ENCODE data around the gene ABHD16B. TPM values are rescaled to one million over a fixed set of nuclear protein-coding genes. Genes with fewer than 3 reads are reported as not detected.
"Not testable (repeated sequence)": the region's sequence is repeated elsewhere in the genome, so short reads cannot be mapped to it uniquely, and the experiment has no call there.

ABHD16B gene
- total RNA-seq, 2 donors from 2014 or later = not detected

- TF ChIP-seq, protein P1, sequence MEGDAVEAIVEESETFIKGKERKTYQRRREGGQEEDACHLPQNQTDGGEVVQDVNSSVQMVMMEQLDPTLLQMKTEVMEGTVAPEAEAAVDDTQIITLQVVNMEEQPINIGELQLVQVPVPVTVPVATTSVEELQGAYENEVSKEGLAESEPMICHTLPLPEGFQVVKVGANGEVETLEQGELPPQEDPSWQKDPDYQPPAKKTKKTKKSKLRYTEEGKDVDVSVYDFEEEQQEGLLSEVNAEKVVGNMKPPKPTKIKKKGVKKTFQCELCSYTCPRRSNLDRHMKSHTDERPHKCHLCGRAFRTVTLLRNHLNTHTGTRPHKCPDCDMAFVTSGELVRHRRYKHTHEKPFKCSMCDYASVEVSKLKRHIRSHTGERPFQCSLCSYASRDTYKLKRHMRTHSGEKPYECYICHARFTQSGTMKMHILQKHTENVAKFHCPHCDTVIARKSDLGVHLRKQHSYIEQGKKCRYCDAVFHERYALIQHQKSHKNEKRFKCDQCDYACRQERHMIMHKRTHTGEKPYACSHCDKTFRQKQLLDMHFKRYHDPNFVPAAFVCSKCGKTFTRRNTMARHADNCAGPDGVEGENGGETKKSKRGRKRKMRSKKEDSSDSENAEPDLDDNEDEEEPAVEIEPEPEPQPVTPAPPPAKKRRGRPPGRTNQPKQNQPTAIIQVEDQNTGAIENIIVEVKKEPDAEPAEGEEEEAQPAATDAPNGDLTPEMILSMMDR (IDR thresholded peaks at IDR 0.05) = no peak
- Histone ChIP-seq H3K4me1 (peaks cover 0 to 6% of the 10 kb centered on the region in 2 donors), H3K9me3 (no peaks in the 10 kb centered on the region), H3K27ac (no peak overlapping the region), H3K36me3 (peaks cover 76% of the 10 kb centered on the region), H3K4me3 (no peak overlapping the region), H3K27me3 (no peaks in the 10 kb centered on the region)
- DNase-seq (ENCODE audit: low spot score) = no peak
These were observed 15.3 kb downstream of the ABHD16B start for GRCh38 chr20:63876489-63877036.

- Histone ChIP-seq H3K36me3 (peaks cover 71% of the 10 kb centered on the region), H3K4me3 (no peak overlapping the region)
- DNase-seq (ENCODE audit: low spot score) = no peak
These were observed 16.6 kb downstream of the ABHD16B start for GRCh38 chr20:63877755-63878470.

GRCh38 chr20:63878899-63879663, 17.8 kb downstream of the ABHD16B start:
- no peak for DNase-seq (ENCODE audit: low spot score)
- Histone ChIP-seq H3K9me3 (no peaks in the 10 kb centered on the region), H3K4me3 (no peak overlapping the region), H3K27ac (no peak overlapping the region), H3K36me3 (peaks cover 66% of the 10 kb centered on the region), H3K27me3 (no peaks in the 10 kb centered on the region), H3K4me1 (peaks cover 0 to under 1% of the 10 kb centered on the region in 2 donors)
- TF ChIP-seq, protein P1 (IDR thresholded peaks at IDR 0.05) = no peak

More at GRCh38 chr20:63877755-63878470, 16.6 kb downstream of the ABHD16B start:
- peaks cover 0 to 3% of the 10 kb centered on the region in 2 donors for H3K4me1 ChIP-seq
- H3K27me3 ChIP-seq = no peaks in the 10 kb centered on the region
- H3K27ac ChIP-seq = no peak overlapping the region
- TF ChIP-seq, protein P1 (IDR thresholded peaks at IDR 0.05) = no peak
- H3K9me3 ChIP-seq = no peaks in the 10 kb centered on the region

GRCh38 chr20:63880901-63881300, 19.6 kb downstream of the ABHD16B start:
- not testable (repeated sequence) for DNase-seq (ENCODE audit: low spot score); H3K4me3 ChIP-seq; H3K27ac ChIP-seq; H3K27me3 ChIP-seq; H3K4me1 ChIP-seq; H3K9me3 ChIP-seq
- peaks cover 58% of the 10 kb centered on the region for H3K36me3 ChIP-seq

GRCh38 chr20:63881451-63882226, 20.3 kb downstream of the ABHD16B start:
- no peak overlapping the region for H3K27ac ChIP-seq
- no peak overlapping the region for H3K4me3 ChIP-seq
- TF ChIP-seq, protein P1 (IDR thresholded peaks at IDR 0.05) = no peak
- peaks cover 50% of the 10 kb centered on the region for H3K36me3 ChIP-seq
- no peak for DNase-seq (ENCODE audit: low spot score)
- H3K4me1 ChIP-seq = peaks cover 0 to 4% of the 10 kb centered on the region in 2 donors
- no peaks in the 10 kb centered on the region for H3K27me3 ChIP-seq
- H3K9me3 ChIP-seq = no peaks in the 10 kb centered on the region
